ENCODE results near the gene MAGIX.

The MAGIX gene

DNA sequence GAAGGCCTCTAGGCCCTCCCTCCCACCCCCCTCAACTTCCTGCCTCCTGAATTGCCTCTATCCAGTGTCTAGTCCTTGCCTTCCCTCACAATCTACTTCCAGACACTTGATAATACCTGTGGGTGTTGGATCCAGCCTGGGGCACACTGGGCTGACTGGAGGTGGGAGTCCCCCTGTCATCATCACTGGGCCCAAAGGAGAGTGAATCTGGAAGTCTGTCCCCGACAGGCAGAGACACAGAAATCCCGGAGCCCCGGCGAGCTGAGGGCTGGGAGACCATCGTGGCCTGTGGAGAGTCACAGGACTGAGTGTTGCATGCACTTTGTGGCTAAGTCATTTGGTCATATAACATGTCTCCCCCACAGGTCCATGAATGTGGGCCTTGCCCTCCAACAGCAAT, 45.8 kb downstream of the MAGIX start:
- DNase-seq: no peak

- no peak for DNase-seq
Observed at GRCh38 chrX:49209434-49210251, 47.1 kb downstream of the MAGIX start.

DNA sequence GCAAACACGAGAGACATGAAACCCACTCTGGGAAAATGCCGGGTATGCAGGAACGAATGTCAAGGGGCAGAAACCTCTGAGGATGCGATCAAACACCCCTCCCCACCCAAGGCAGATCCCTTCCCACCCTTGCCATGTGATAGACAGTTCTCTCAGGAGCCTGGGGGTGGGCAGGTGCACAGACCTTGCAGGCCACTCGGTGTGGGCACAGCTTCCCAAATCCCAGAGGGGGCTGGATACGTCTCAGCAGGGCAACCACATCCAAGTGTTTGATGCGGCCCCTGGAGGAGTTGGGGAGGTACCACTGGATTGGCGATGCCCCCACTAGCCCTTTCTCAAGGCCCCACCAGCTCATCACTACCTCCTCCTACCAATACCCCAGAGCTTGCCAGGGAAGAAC, 47.8 kb downstream of the MAGIX start:
- no peak for DNase-seq

DNA sequence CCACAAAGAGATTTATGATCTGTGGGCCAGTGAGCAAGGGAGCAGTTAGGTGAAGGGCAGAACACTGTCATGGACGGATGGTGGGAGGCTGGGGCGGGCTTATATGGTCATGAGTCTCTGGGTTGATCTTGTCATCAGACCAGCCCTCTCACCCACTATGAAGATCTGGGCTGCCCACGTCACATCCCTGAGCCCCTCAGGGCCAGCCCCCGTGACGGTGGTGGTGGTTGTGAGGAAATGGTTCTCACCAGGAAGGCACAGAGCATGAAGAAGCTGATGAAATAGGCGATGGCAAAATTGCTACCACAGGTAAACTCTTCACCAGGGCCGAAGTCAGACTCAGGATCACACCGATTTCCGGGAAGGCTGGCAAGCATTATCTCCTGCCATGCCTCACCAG, 48.5 kb downstream of the MAGIX start:
- no peak for DNase-seq

DNA sequence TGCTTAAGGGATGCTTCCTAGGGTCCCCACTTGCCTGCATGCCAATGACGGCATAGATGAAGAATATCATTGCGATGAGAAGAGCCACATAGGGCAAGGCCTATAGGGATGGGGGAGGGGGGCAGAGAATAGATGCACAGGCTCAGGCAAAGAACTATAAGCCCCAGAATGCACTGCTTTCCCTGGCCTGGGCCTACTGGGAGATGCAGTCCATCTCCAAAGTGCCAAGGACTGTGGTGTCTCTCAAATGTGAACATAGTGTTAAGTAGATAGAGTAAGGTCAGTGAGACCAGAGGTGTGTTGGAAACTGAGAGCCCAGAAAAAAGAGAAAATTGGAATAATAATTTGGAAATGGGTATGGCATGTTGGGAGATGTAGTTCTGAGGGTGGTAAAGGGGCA, 49.7 kb downstream of the MAGIX start:
- no peak for DNase-seq

- no peak for DNase-seq
Observed at GRCh38 chrX:49212861-49213260, 50.3 kb downstream of the MAGIX start.

DNA sequence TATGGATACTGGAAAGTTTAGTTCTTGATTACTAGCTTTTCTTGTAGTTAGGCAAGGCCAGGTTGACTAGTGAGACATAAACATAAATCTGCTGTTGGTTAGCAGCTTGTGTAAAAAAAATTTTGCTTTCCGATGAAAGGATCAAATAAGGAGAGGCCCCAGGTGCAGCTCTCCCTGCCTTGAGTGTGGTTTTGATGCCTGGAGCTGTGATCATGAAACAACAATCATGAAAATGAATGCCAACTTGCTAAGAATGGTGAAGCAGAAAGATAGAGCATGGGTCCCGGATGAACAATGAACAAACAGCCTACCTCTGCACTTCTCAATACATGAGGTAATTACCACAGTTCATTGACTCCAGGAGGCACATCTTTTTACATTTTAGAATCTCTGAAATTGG, 51.9 kb downstream of the MAGIX start:
- DNase-seq: no peak

DNA sequence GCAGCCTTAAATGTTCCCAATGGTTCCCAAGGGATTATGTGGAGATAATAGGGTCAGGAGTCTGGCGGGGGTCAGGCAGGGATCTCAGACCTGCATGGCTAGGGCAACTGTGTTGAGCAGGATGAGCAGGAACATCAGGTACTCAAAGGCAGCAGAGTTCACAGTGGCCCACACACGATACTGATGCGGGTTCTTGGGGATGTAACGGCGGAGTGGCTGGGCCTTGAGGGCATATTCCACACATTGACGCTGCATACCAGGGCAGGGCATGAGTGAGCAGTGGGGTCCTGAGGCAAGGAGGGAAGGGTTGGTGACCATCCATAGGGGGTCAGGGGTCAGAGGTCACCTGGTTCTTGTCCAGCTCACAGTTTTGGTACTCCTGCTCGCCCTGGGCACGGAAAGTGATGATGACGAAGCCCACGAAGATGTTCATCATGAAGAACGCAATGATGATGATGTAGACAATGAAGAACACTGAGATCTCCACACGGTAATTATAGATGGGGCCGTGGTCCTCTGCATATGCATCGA, 52.5 kb downstream of the MAGIX start:
- no peak for DNase-seq
